ENCODE results near the gene MAPK8IP3. TPM values are rescaled to one million over a fixed set of nuclear protein-coding genes. Genes with fewer than 3 reads are reported as not detected.

Gene MAPK8IP3
- total RNA-seq, 1 donor from 2014 or later, result 201 TPM

- intact Hi-C loops (cut with micrococcal nuclease), result no loop called here
- Mint-ChIP-seq H3K27ac (no peak overlapping the region), H3K9me3 (no peaks in the 10 kb centered on the region), H3K27me3 (no peaks in the 10 kb centered on the region), H3K36me3 (ENCODE audit: low read depth) (peaks cover 57% of the 10 kb centered on the region), H3K4me3 (no peak overlapping the region), H3K4me1 (no peaks in the 10 kb centered on the region)
- no peak for TF ChIP-seq CTCF (IDR thresholded peaks at IDR 0.05)
- ATAC-seq (ENCODE audit: low read depth), result no peak
- DNase-seq, result no peak
- ChIA-PET POLR2A (no interaction called here), CTCF (no interaction called here)
Measured at GRCh38 chr16:1744338-1744840, 38.4 kb downstream of the MAPK8IP3 start.

- POLR2A ChIA-PET, result no interaction called here
- TF ChIP-seq CTCF (IDR thresholded peaks at IDR 0.05), result no peak
- intact Hi-C loops (cut with micrococcal nuclease), result no loop called here
- CTCF ChIA-PET, result no interaction called here
- DNase-seq (no peak), ATAC-seq (ENCODE audit: low read depth) (no peak)
- Mint-ChIP-seq H3K36me3 (ENCODE audit: low read depth) (peaks cover 62% of the 10 kb centered on the region), H3K27me3 (no peaks in the 10 kb centered on the region), H3K27ac (no peak overlapping the region), H3K4me3 (no peak overlapping the region), H3K9me3 (no peaks in the 10 kb centered on the region), H3K4me1 (no peaks in the 10 kb centered on the region)
Measured at GRCh38 chr16:1745181-1745899, 39.3 kb downstream of the MAPK8IP3 start.

GRCh38 chr16:1745900-1746692 lies 40.1 kb downstream of the MAPK8IP3 start:
- DNase-seq (no peak), ATAC-seq (ENCODE audit: low read depth) (no peak)
- H3K4me3 Mint-ChIP-seq, result no peak overlapping the region
- intact Hi-C loops (cut with micrococcal nuclease), result no loop called here
- no peak overlapping the region for H3K27ac Mint-ChIP-seq
- no peak for TF ChIP-seq CTCF (IDR thresholded peaks at IDR 0.05)
- CTCF ChIA-PET, result no interaction called here
- H3K9me3 Mint-ChIP-seq, result no peaks in the 10 kb centered on the region
- no peaks in the 10 kb centered on the region for H3K4me1 Mint-ChIP-seq
- peaks cover 64% of the 10 kb centered on the region for H3K36me3 Mint-ChIP-seq (ENCODE audit: low read depth)
- POLR2A ChIA-PET, result no interaction called here
- no peaks in the 10 kb centered on the region for H3K27me3 Mint-ChIP-seq

GRCh38 chr16:1746693-1747195 lies 40.7 kb downstream of the MAPK8IP3 start:
- H3K27me3 Mint-ChIP-seq, result no peaks in the 10 kb centered on the region
- DNase-seq (no peak), ATAC-seq (ENCODE audit: low read depth) (no peak)
- ChIA-PET CTCF (no interaction called here), POLR2A (interaction anchor here (0.6 kb wide), 1 partner anchor 26 kb away, joined by 3 read pairs; no protein-coding TSS in a partner anchor)
- intact Hi-C loops (cut with micrococcal nuclease), result no loop called here
- no peak overlapping the region for H3K4me3 Mint-ChIP-seq
- no peaks in the 10 kb centered on the region for H3K9me3 Mint-ChIP-seq
- H3K36me3 Mint-ChIP-seq (ENCODE audit: low read depth), result peaks cover 67% of the 10 kb centered on the region
- TF ChIP-seq CTCF (IDR thresholded peaks at IDR 0.05), result no peak
- no peaks in the 10 kb centered on the region for H3K4me1 Mint-ChIP-seq
- no peak overlapping the region for H3K27ac Mint-ChIP-seq

GRCh38 chr16:1747934-1748333 lies 41.9 kb downstream of the MAPK8IP3 start:
- ChIA-PET POLR2A (no interaction called here), CTCF (no interaction called here)
- Mint-ChIP-seq H3K4me3 (no peak overlapping the region), H3K4me1 (no peaks in the 10 kb centered on the region), H3K27me3 (no peaks in the 10 kb centered on the region), H3K27ac (no peak overlapping the region), H3K36me3 (ENCODE audit: low read depth) (peaks cover 79% of the 10 kb centered on the region), H3K9me3 (no peaks in the 10 kb centered on the region)
- DNase-seq, result no peak
- intact Hi-C loops (cut with micrococcal nuclease), result no loop called here
- no peak for ATAC-seq (ENCODE audit: low read depth)
- TF ChIP-seq CTCF (IDR thresholded peaks at IDR 0.05), result no peak

All from activated B cell treated with CpG ODN at 0.5 μM for 24 hours (primary cell).